Measurements from ENCODE around the gene ZNF862. TPM values are rescaled to one million over a fixed set of nuclear protein-coding genes. Genes with fewer than 3 reads are reported as not detected.

The ZNF862 gene
- total RNA-seq, 1 donor from 2014 or later = 15.9 TPM

- TF ChIP-seq CTCF (IDR thresholded peaks at IDR 0.05) = no peak
- Mint-ChIP-seq H3K4me3 (ENCODE audit: unreplicated experiment) (no peak overlapping the region), H3K27me3 (ENCODE audit: low read depth) (no peaks in the 10 kb centered on the region), H3K36me3 (ENCODE audit: low read depth) (no peaks in the 10 kb centered on the region), H3K4me1 (ENCODE audit: low read depth) (peaks cover 17% of the 10 kb centered on the region), H3K9me3 (ENCODE audit: low read depth) (no peaks in the 10 kb centered on the region), H3K27ac (ENCODE audit: unreplicated experiment) (no peak overlapping the region)
- no peak for DNase-seq (ENCODE audit: low spot score)
Measured at GRCh38 chr7:149870701-149871483, 32.7 kb downstream of the ZNF862 start.

GRCh38 chr7:149871576-149871975, 33.4 kb downstream of the ZNF862 start:
- H3K4me1 Mint-ChIP-seq (ENCODE audit: low read depth) = peaks cover 17% of the 10 kb centered on the region
- no peak overlapping the region for H3K4me3 Mint-ChIP-seq (ENCODE audit: unreplicated experiment)
- no peaks in the 10 kb centered on the region for H3K27me3 Mint-ChIP-seq (ENCODE audit: low read depth)
- H3K9me3 Mint-ChIP-seq (ENCODE audit: low read depth) = no peaks in the 10 kb centered on the region
- no peaks in the 10 kb centered on the region for H3K36me3 Mint-ChIP-seq (ENCODE audit: low read depth)
- DNase-seq (ENCODE audit: low spot score) = no peak
- no peak overlapping the region for H3K27ac Mint-ChIP-seq (ENCODE audit: unreplicated experiment)
- TF ChIP-seq CTCF (IDR thresholded peaks at IDR 0.05) = no peak

GRCh38 chr7:149872419-149873073, 34.4 kb downstream of the ZNF862 start:
- no peaks in the 10 kb centered on the region for H3K36me3 Mint-ChIP-seq (ENCODE audit: low read depth)
- H3K4me1 Mint-ChIP-seq (ENCODE audit: low read depth) = peaks cover 17% of the 10 kb centered on the region
- DNase-seq (ENCODE audit: low spot score) = no peak
- peak overlapping the region; percentile 83 for H3K4me3 Mint-ChIP-seq (ENCODE audit: unreplicated experiment)
- no peaks in the 10 kb centered on the region for H3K9me3 Mint-ChIP-seq (ENCODE audit: low read depth)
- TF ChIP-seq CTCF (IDR thresholded peaks at IDR 0.05) = peak; percentile 64
- peak overlapping the region; percentile 90 for H3K27ac Mint-ChIP-seq (ENCODE audit: unreplicated experiment)
- H3K27me3 Mint-ChIP-seq (ENCODE audit: low read depth) = no peaks in the 10 kb centered on the region

GRCh38 chr7:149873074-149873969, 35.1 kb downstream of the ZNF862 start, which contains the start of gene ATP6V0E2:
Gene ATP6V0E2, plus strand, starts transcription at chr7:149873969. Its CDS starts 97 bp downstream, at chr7:149874066.
- Mint-ChIP-seq H3K4me3 (ENCODE audit: unreplicated experiment) (peak within 1 kb of the TSS; percentile 83), H3K27ac (ENCODE audit: unreplicated experiment) (peak within 1 kb of the TSS; percentile 90), H3K4me1 (ENCODE audit: low read depth) (peaks cover 17% of the 10 kb centered on the region), H3K27me3 (ENCODE audit: low read depth) (no peaks in the 10 kb centered on the region), H3K9me3 (ENCODE audit: low read depth) (no peaks in the 10 kb centered on the region), H3K36me3 (ENCODE audit: low read depth) (peaks cover 2% of the 10 kb centered on the region)
- no peak for DNase-seq (ENCODE audit: low spot score)
- peak; percentile 35 for TF ChIP-seq CTCF (IDR thresholded peaks at IDR 0.05)
